SK-N-SH (cell line): Measurements from ENCODE around the gene CHST11. TPM values are rescaled to one million over a fixed set of nuclear protein-coding genes. Genes with fewer than 3 reads are reported as not detected.

Experiments
- CTCF ChIA-PET: fragments of 300-600, 350-600 bp; formaldehyde crosslinking; extraction: SDS; loops from one replicate; lab custom pipeline; 2021; lab: Yijun Ruan, JAX
- POLR2A ChIA-PET: fragments of 350-600 bp; sonication (Branson Sonifier 250); formaldehyde crosslinking; extraction: SDS; loops from one replicate; lab custom pipeline; 2020; ENCODE audit warnings: antibody characterized with exemption, inconsistent platforms; lab: Yijun Ruan, JAX
- DNase-seq: peaks from one replicate; pipeline ENCODE4 v3.0.0; 2012
- H2AFZ ChIP-seq: fragments of 200-600 bp; sonication (generic); 2 replicates; pipeline ENCODE4 v1.8.1; 2016; ENCODE audit warnings: antibody characterized with exemption, mild to moderate bottlenecking, low read depth
- H3F3A ChIP-seq: fragments of 200-600 bp; sonication (generic); replicated peaks from 2 replicates; pipeline ENCODE3; 2016; ENCODE audit warnings: antibody characterized with exemption, mild to moderate bottlenecking; ENCODE audit not compliant: insufficient read depth
- H3K27ac ChIP-seq, 2 experiments: fragments of 200-500 bp in 1 of 2; fragments of 200-600 bp in 1 of 2; sonication (Bioruptor generic) in 1 of 2; sonication (generic), shearing (Covaris generic) in 1 of 2; 2 replicates each; pipeline versions ENCODE4 v1.5.1 to v1.6.1; 2014 to 2016; ENCODE audit warnings: low read depth in 2 of 2, inconsistent platforms in 1 of 2, low read length in 1 of 2, mild to moderate bottlenecking in 1 of 2, mixed read lengths in 1 of 2
- H3K27me3 ChIP-seq: fragments of 200-600 bp; sonication (generic), shearing (Covaris generic); 2 replicates; pipeline ENCODE4 v1.6.1; 2016; ENCODE audit warnings: mixed run types; ENCODE audit not compliant: insufficient read depth
- H3K36me3 ChIP-seq, 2 experiments: fragments of 200-500 bp in 1 of 2; fragments of 200-600 bp in 1 of 2; sonication (Bioruptor generic) in 1 of 2; sonication (generic) in 1 of 2; replicated peaks in 1 of 2; 2 replicates each; pipeline versions ENCODE3 to v1.5.1; 2014 to 2016; ENCODE audit warnings: low read length in 1 of 2, mild to moderate bottlenecking in 1 of 2; ENCODE audit not compliant: insufficient read depth in 2 of 2, control insufficient read depth in 1 of 2
- H3K4me1 ChIP-seq, 2 experiments: fragments of 200-500 bp in 1 of 2; fragments of 200-600 bp in 1 of 2; sonication (Bioruptor generic) in 1 of 2; sonication (generic), shearing (Covaris generic) in 1 of 2; 2 replicates each; pipeline versions ENCODE4 v1.5.1 to v1.6.1; 2014 to 2016; ENCODE audit warnings: low read depth in 1 of 2, low read length in 1 of 2, mixed run types in 1 of 2; ENCODE audit not compliant: insufficient read depth in 2 of 2, control insufficient read depth in 1 of 2
- H3K4me2 ChIP-seq: fragments of 200-600 bp; sonication (generic), shearing (Covaris generic); 2 replicates; pipeline ENCODE4 v1.6.1; 2017; ENCODE audit warnings: mixed run types
- H3K4me3 ChIP-seq, 2 experiments: fragments of 200-500 bp in 1 of 2; fragments of 200-600 bp in 1 of 2; sonication (Bioruptor generic) in 1 of 2; sonication (generic), shearing (Covaris generic) in 1 of 2; 2 replicates each; pipeline versions ENCODE4 v1.5.1 to v1.8.1; 2014 to 2016; ENCODE audit warnings: low read depth in 2 of 2, inconsistent platforms in 1 of 2, low read length in 1 of 2, mild to moderate bottlenecking in 1 of 2, mixed read lengths in 1 of 2, moderate library complexity in 1 of 2
- H3K79me2 ChIP-seq: fragments of 200-600 bp; sonication (generic); 2 replicates; pipeline ENCODE4 v1.8.1; 2017; ENCODE audit warnings: mild to moderate bottlenecking; ENCODE audit not compliant: insufficient read depth
- H3K9ac ChIP-seq: fragments of 200-600 bp; sonication (generic); 2 replicates; pipeline ENCODE4 v1.6.1; 2017; ENCODE audit warnings: mixed run types
- H3K9me2 ChIP-seq: fragments of 200-600 bp; sonication (generic); 2 replicates; pipeline ENCODE4 v1.6.1; 2017; ENCODE audit warnings: mixed run types
- H3K9me3 ChIP-seq: fragments of 200-600 bp; sonication (generic); 2 replicates; pipeline ENCODE4 v1.6.1; 2017; ENCODE audit warnings: mixed run types, mild to moderate bottlenecking, moderate library complexity
- H4K20me1 ChIP-seq: fragments of 200-600 bp; sonication (generic); 2 replicates; pipeline ENCODE4 v1.6.1; 2017; ENCODE audit warnings: mild to moderate bottlenecking, mixed run types; ENCODE audit not compliant: insufficient read depth
- ELF1 ChIP-seq: IDR thresholded peaks from 2 replicates; pipeline ENCODE4 v1.4.0; 2012
- EP300 ChIP-seq, 2 experiments: IDR thresholded peaks; 2 replicates each; pipeline versions ENCODE4 v1.4.0 to v1.6.1; 2012; ENCODE audit warnings: borderline replicate concordance in 1 of 2, low read depth in 1 of 2, low read length in 1 of 2
- EZH2phosphoT487 ChIP-seq: fragments of 200-600 bp; sonication (generic); IDR thresholded peaks from 2 replicates; pipeline ENCODE4 v1.6.1; 2017; ENCODE audit warnings: low read depth, mixed run types, mild to moderate bottlenecking, antibody characterized with exemption, moderate library complexity, borderline replicate concordance
- FOSL2 ChIP-seq: IDR thresholded peaks from 2 replicates; pipeline ENCODE4 v1.4.0; 2012; ENCODE audit warnings: low read depth, mild to moderate bottlenecking, moderate library complexity, borderline replicate concordance
- GABPA ChIP-seq: IDR thresholded peaks from 2 replicates; pipeline ENCODE4 v1.4.0; 2012; ENCODE audit warnings: low read depth, mild to moderate bottlenecking
- GATA2 ChIP-seq: sonication (generic); formaldehyde crosslinking; IDR thresholded peaks from 2 replicates; pipeline ENCODE4 v1.5.0; 2020; ENCODE audit warnings: mild to moderate bottlenecking, missing genetic modification reagents
- JUND ChIP-seq: IDR thresholded peaks from 2 replicates; pipeline ENCODE4 v1.4.0; 2012
- NRF1 ChIP-seq: IDR thresholded peaks from 2 replicates; pipeline ENCODE4 v1.6.1; 2012; ENCODE audit warnings: low read depth, mild to moderate bottlenecking, low read length
- RCOR1 ChIP-seq: fragments of 150-350 bp; IDR thresholded peaks from 2 replicates; pipeline ENCODE4 v1.6.1; 2017; ENCODE audit warnings: antibody characterized with exemption, low read length
- REST ChIP-seq: IDR thresholded peaks from 2 replicates; pipeline ENCODE4 v1.6.1; 2012; ENCODE audit warnings: mild to moderate bottlenecking, low read depth, low read length, moderate library complexity
- RFX5 ChIP-seq: IDR thresholded peaks from 2 replicates; pipeline ENCODE4 v1.6.1; 2012; ENCODE audit warnings: mild to moderate bottlenecking, improper control_type of control experiment, low read length
- SIN3A ChIP-seq: IDR thresholded peaks from 2 replicates; pipeline ENCODE4 v1.6.1; 2012; ENCODE audit warnings: low read depth, mild to moderate bottlenecking, low read length, moderate library complexity, borderline replicate concordance
- SMC3 ChIP-seq: IDR thresholded peaks from 2 replicates; pipeline ENCODE4 v1.6.1; 2012; ENCODE audit warnings: low read depth, low read length, improper control_type of control experiment
- TCF12 ChIP-seq: IDR thresholded peaks from 2 replicates; pipeline ENCODE4 v1.4.0; 2012
- USF2 ChIP-seq: fragments of 150-350 bp; IDR thresholded peaks from 2 replicates; pipeline ENCODE4 v1.6.1; 2017; ENCODE audit warnings: antibody characterized with exemption, low read length, low read depth, borderline replicate concordance
- ZBTB33 ChIP-seq: IDR thresholded peaks from 2 replicates; pipeline ENCODE4 v1.4.0; 2012; ENCODE audit warnings: low read depth, borderline replicate concordance
- WGBS: methylation state at CpG from one replicate; pipeline ENCODE4 v1.1.6; 2017; ENCODE audit warnings: low lambda C conversion rate; 5-methylcytosine and 5-hydroxymethylcytosine counted together
- polyA plus RNA-seq, 3 experiments: library from polyadenylated mRNA; depleted of rRNA; stranded (reverse); fragments of >200 nt; gene quantifications; 2 replicates each; pipeline ENCODE4 v1.2.3, GENCODE V29; 2012

Gene CHST11
- polyA plus RNA-seq, 1 of the 3 experiments (the other 2 are of a cell fraction) = 18.6 TPM

- Histone ChIP-seq H3K9me3 (no peaks in the 10 kb centered on the region), H3K4me2 (no peak overlapping the region), H3K9me2 (no peaks in the 10 kb centered on the region), H3K4me1 (peaks cover 3 to 8% of the 10 kb centered on the region in 2 experiments; a peak in 1 of 4 replicates), H3K27me3 (no peaks in the 10 kb centered on the region), H3K79me2 (no peaks in the 10 kb centered on the region), H2AFZ (no peak overlapping the region), H3K27ac (no peak overlapping the region), H3K4me3 (no peak overlapping the region), H3K9ac (no peak overlapping the region), H3F3A (no peaks in the 10 kb centered on the region), H3K36me3 (no peaks in the 10 kb centered on the region), H4K20me1 (no peaks in the 10 kb centered on the region)
- ChIA-PET POLR2A (no interaction called here), CTCF (interaction anchor here (1.3 kb wide), 2 partner anchors 14 to 38 kb away, joined by 3 read pairs; no protein-coding TSS in a partner anchor)
- WGBS = 96% methylated on average over 7 of the region's 7 CpGs
- TF ChIP-seq TCF12 = no peak
- TF ChIP-seq FOSL2 = no peak
- no peak for TF ChIP-seq JUND
- TF ChIP-seq SIN3A = no peak
- no peak for TF ChIP-seq REST
- no peak for TF ChIP-seq ELF1
- TF ChIP-seq GATA2 (CRISPR knock-in tag) = no peak
- TF ChIP-seq NRF1 = no peak
- no peak for TF ChIP-seq SMC3
- no peak for TF ChIP-seq EZH2phosphoT487
- no peak for TF ChIP-seq ZBTB33
- TF ChIP-seq USF2 = no peak
- no peak for TF ChIP-seq RFX5
- no peak for TF ChIP-seq RCOR1
- no peak for TF ChIP-seq GABPA
- TF ChIP-seq EP300 (IDR thresholded peaks at IDR 0.05; ENCODE audit: borderline replicate concordance in 1 of 2, low read depth in 1 of 2, low read length in 1 of 2) = no peak
- DNase-seq = no peak
Observed at GRCh38 chr12:104752881-104753280, 296.1 kb downstream of the CHST11 start.
